ENCODE results near the gene SLC25A4. TPM values are rescaled to one million over a fixed set of nuclear protein-coding genes. Genes with fewer than 3 reads are reported as not detected.
"Not testable (repeated sequence)": the region's sequence is repeated elsewhere in the genome, so short reads cannot be mapped to it uniquely, and the experiment has no call there.

Gene SLC25A4
- total RNA-seq (2014; rRNA removed; shearing (Covaris generic)), result 11.0 and 16.0 TPM in 2 replicates

- Histone ChIP-seq H3K27ac (no peak within 1 kb of the TSS), H3K4me1 (no peaks in the 10 kb centered on the region), H3K4me3 (peak within 1 kb of the TSS; percentile 62), H3K27me3 (no peaks in the 10 kb centered on the region), H3K36me3 (no peaks in the 10 kb centered on the region), H3K9me3 (replicated peaks) (no peaks in the 10 kb centered on the region)
- peak; percentile 71 to 78 for DNase-seq
Observed at GRCh38 chr4:185142912-185143600, at the start of gene SLC25A4. TSS of gene SLC25A4 (plus strand) at chr4:185143266. CDS start at chr4:185143373, 107 bp downstream.

- Histone ChIP-seq H3K27me3 (no peaks in the 10 kb centered on the region; the same call in 1 of the 2 replicates), H3K9me3 (replicated peaks) (no peaks in the 10 kb centered on the region)
- DNase-seq, result no peak
Observed at GRCh38 chr4:185093603-185094002, 49.5 kb upstream of the SLC25A4 start.

GRCh38 chr4:185096032-185096653, 46.9 kb upstream of the SLC25A4 start:
- Histone ChIP-seq H3K27ac (no peak overlapping the region), H3K4me1 (peaks cover under 1% of the 10 kb centered on the region), H3K4me3 (no peak overlapping the region), H3K27me3 (no peaks in the 10 kb centered on the region; the same call in 1 of the 2 replicates), H3K9me3 (replicated peaks) (no peaks in the 10 kb centered on the region), H3K36me3 (no peaks in the 10 kb centered on the region)
- peak in 1 of 2 experiments; percentile 28 for DNase-seq

More at GRCh38 chr4:185093603-185094002, 49.5 kb upstream of the SLC25A4 start:
- Histone ChIP-seq H3K36me3 (no peaks in the 10 kb centered on the region), H3K4me1 (no peaks in the 10 kb centered on the region), H3K27ac (no peak overlapping the region), H3K4me3 (no peak overlapping the region)

GRCh38 chr4:185098474-185098873, 44.6 kb upstream of the SLC25A4 start:
- Histone ChIP-seq H3K9me3 (replicated peaks) (no peaks in the 10 kb centered on the region), H3K4me3 (no peak overlapping the region), H3K27me3 (no peaks in the 10 kb centered on the region; the same call in 1 of the 2 replicates), H3K36me3 (no peaks in the 10 kb centered on the region), H3K4me1 (peaks cover 11% of the 10 kb centered on the region), H3K27ac (no peak overlapping the region)
- DNase-seq, result no peak

GRCh38 chr4:185099024-185099682, 43.9 kb upstream of the SLC25A4 start:
- H3K9me3 ChIP-seq (replicated peaks), result no peaks in the 10 kb centered on the region
- H3K36me3 ChIP-seq, result no peaks in the 10 kb centered on the region
- no peak overlapping the region for H3K27ac ChIP-seq
- H3K27me3 ChIP-seq, result no peaks in the 10 kb centered on the region; the same call in 1 of the 2 replicates
- no peak overlapping the region for H3K4me3 ChIP-seq
- H3K4me1 ChIP-seq, result peaks cover 11% of the 10 kb centered on the region
- DNase-seq, result peak; percentile 11 to 28

- no peak for DNase-seq
- no peaks in the 10 kb centered on the region for H3K9me3 ChIP-seq (replicated peaks)
- H3K27me3 ChIP-seq, result no peaks in the 10 kb centered on the region; the same call in 1 of the 2 replicates
- no peaks in the 10 kb centered on the region for H3K36me3 ChIP-seq
- no peak overlapping the region for H3K4me3 ChIP-seq
- peaks cover 11% of the 10 kb centered on the region for H3K4me1 ChIP-seq
- no peak overlapping the region for H3K27ac ChIP-seq
Observed at GRCh38 chr4:185099940-185100339, 43.1 kb upstream of the SLC25A4 start.

GRCh38 chr4:185100423-185100822, 42.6 kb upstream of the SLC25A4 start:
- DNase-seq, result no peak
- H3K27ac ChIP-seq, result no peak overlapping the region

GRCh38 chr4:185101354-185101890, 41.6 kb upstream of the SLC25A4 start:
- Histone ChIP-seq H3K9me3 (replicated peaks) (no peaks in the 10 kb centered on the region), H3K27ac (no peak overlapping the region), H3K27me3 (no peaks in the 10 kb centered on the region; the same call in 1 of the 2 replicates), H3K4me1 (peaks cover 11% of the 10 kb centered on the region), H3K36me3 (no peaks in the 10 kb centered on the region), H3K4me3 (no peak overlapping the region)
- peak; percentile 44 to 53 for DNase-seq

More at GRCh38 chr4:185100423-185100822, 42.6 kb upstream of the SLC25A4 start:
- Histone ChIP-seq H3K36me3 (no peaks in the 10 kb centered on the region), H3K4me3 (no peak overlapping the region), H3K27me3 (no peaks in the 10 kb centered on the region; the same call in 1 of the 2 replicates), H3K4me1 (peaks cover 11% of the 10 kb centered on the region), H3K9me3 (replicated peaks) (no peaks in the 10 kb centered on the region)

- Histone ChIP-seq H3K4me1 (peaks cover 11% of the 10 kb centered on the region), H3K9me3 (replicated peaks) (no peaks in the 10 kb centered on the region), H3K27me3 (no peaks in the 10 kb centered on the region), H3K36me3 (no peaks in the 10 kb centered on the region), H3K4me3 (no peak overlapping the region), H3K27ac (no peak overlapping the region)
- DNase-seq, result no peak
Observed at GRCh38 chr4:185104733-185105132, 38.3 kb upstream of the SLC25A4 start.

- Histone ChIP-seq H3K27me3 (no peaks in the 10 kb centered on the region), H3K4me1 (peaks cover 8% of the 10 kb centered on the region), H3K27ac (no peak overlapping the region), H3K9me3 (replicated peaks) (no peaks in the 10 kb centered on the region), H3K36me3 (no peaks in the 10 kb centered on the region), H3K4me3 (no peak overlapping the region)
- DNase-seq, result no peak
Observed at GRCh38 chr4:185106353-185106752, 36.7 kb upstream of the SLC25A4 start.

GRCh38 chr4:185107574-185107973, 35.5 kb upstream of the SLC25A4 start:
- not testable (repeated sequence) for H3K4me3 ChIP-seq; H3K4me1 ChIP-seq; H3K36me3 ChIP-seq; DNase-seq; H3K9me3 ChIP-seq (replicated peaks); H3K27me3 ChIP-seq; H3K27ac ChIP-seq

GRCh38 chr4:185108185-185108584, 34.9 kb upstream of the SLC25A4 start:
- H3K36me3 ChIP-seq, result no peaks in the 10 kb centered on the region
- no peaks in the 10 kb centered on the region for H3K9me3 ChIP-seq (replicated peaks)
- no peak overlapping the region for H3K27ac ChIP-seq

GRCh38 chr4:185108669-185109068, 34.4 kb upstream of the SLC25A4 start:
- no peaks in the 10 kb centered on the region for H3K4me1 ChIP-seq

More at GRCh38 chr4:185108185-185108584, 34.9 kb upstream of the SLC25A4 start:
- Histone ChIP-seq H3K4me3 (no peak overlapping the region), H3K27me3 (no peaks in the 10 kb centered on the region), H3K4me1 (no peaks in the 10 kb centered on the region)
- DNase-seq, result no peak

GRCh38 chr4:185109736-185110135, 33.3 kb upstream of the SLC25A4 start:
- Histone ChIP-seq H3K4me3 (no peak overlapping the region), H3K27me3 (no peaks in the 10 kb centered on the region), H3K9me3 (replicated peaks) (no peaks in the 10 kb centered on the region), H3K4me1 (no peaks in the 10 kb centered on the region), H3K27ac (no peak overlapping the region), H3K36me3 (no peaks in the 10 kb centered on the region)
- no peak for DNase-seq

More at GRCh38 chr4:185108669-185109068, 34.4 kb upstream of the SLC25A4 start:
- Histone ChIP-seq H3K9me3 (replicated peaks) (no peaks in the 10 kb centered on the region), H3K27me3 (no peaks in the 10 kb centered on the region), H3K27ac (no peak overlapping the region), H3K36me3 (no peaks in the 10 kb centered on the region), H3K4me3 (no peak overlapping the region)
- DNase-seq, result no peak

All from SJCRH30 (cell line).